ENCODE data around the gene COA5. TPM values are rescaled to one million over a fixed set of nuclear protein-coding genes. Genes with fewer than 3 reads are reported as not detected.

The COA5 gene
- polyA plus RNA-seq, 1 of the 3 experiments (the other 2 are of a cell fraction): 40.3 TPM

DNA sequence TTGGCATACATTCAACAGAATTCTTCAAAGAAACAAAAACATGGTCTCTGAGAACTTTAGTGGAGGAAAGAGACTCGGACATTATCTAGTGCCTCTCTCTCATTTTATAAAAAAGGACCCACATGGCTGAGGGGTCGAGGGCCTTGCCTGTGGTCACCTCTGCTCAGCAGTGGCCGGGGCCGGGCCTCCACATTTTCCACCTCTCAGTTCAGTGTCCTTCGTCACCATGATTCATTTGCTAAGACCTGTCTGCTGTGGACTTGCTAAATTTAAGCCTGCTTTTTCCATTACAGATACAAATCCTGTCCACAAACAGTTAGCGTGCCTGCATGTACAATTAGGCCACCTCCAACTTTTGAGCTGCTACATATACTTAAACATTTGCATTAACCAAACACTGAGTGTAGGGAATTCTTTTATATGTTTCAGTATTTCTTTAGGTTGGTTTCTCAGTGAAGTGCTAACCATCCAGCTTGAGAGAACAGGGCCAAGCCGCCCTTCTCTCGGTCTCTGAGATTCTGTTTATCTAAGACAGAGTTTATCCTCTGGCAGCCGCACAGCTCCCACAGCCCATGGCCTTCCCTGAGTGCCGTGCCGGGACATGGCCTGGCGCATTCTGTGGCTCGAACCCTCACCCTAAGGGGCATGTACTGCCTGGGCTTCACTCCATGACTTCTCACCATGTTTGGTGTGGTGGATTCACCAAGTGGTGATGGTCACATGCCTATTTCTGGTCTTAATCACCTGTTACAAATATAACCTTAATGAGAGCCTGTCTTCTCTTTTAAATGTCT lies 46.2 kb downstream of the COA5 start:
- ChIA-PET POLR2A (no interaction called here), CTCF (no interaction called here)
- no peak overlapping the region for H3K4me2 ChIP-seq
- H3F3A ChIP-seq (replicated peaks; ENCODE audit: insufficient read depth): peaks cover 8% of the 10 kb centered on the region
- H3K4me1 ChIP-seq (ENCODE audit: control insufficient read depth in 1 of 2, insufficient read depth in 2 of 2, low read depth in 1 of 2, low read length in 1 of 2): peaks cover 0 to 9% of the 10 kb centered on the region in 2 experiments; a peak in 1 of 4 replicates
- H2AFZ ChIP-seq (ENCODE audit: low read depth): no peak overlapping the region
- no peaks in the 10 kb centered on the region for H3K27me3 ChIP-seq (ENCODE audit: insufficient read depth)
- H3K9ac ChIP-seq: no peak overlapping the region
- no peaks in the 10 kb centered on the region for H3K9me3 ChIP-seq
- no peaks in the 10 kb centered on the region for H3K9me2 ChIP-seq
- peaks cover 8 to 44% of the 10 kb centered on the region in 2 experiments for H3K36me3 ChIP-seq (replicated peaks in 1 of 2; ENCODE audit: control insufficient read depth in 1 of 2, insufficient read depth in 2 of 2, low read length in 1 of 2)
- no peak for DNase-seq
- no peak overlapping the region; a peak in 1 of 4 replicates for H3K27ac ChIP-seq (ENCODE audit: low read depth in 2 of 2, low read length in 1 of 2)
- 92% methylated on average over 13 of the region's 13 CpGs for WGBS (ENCODE audit: low lambda C conversion rate)
- TF ChIP-seq, protein P1, sequence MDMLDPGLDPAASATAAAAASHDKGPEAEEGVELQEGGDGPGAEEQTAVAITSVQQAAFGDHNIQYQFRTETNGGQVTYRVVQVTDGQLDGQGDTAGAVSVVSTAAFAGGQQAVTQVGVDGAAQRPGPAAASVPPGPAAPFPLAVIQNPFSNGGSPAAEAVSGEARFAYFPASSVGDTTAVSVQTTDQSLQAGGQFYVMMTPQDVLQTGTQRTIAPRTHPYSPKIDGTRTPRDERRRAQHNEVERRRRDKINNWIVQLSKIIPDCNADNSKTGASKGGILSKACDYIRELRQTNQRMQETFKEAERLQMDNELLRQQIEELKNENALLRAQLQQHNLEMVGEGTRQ (IDR thresholded peaks at IDR 0.05; ENCODE audit: borderline replicate concordance, low read depth, low read length): no peak
- TF ChIP-seq YY1 (IDR thresholded peaks at IDR 0.05; ENCODE audit: low read depth) (no peak), RFX5 (IDR thresholded peaks at IDR 0.05; ENCODE audit: low read length) (no peak), SMC3 (IDR thresholded peaks at IDR 0.05; ENCODE audit: low read depth, low read length) (no peak)
- no peaks in the 10 kb centered on the region for H4K20me1 ChIP-seq (ENCODE audit: insufficient read depth)
- H3K4me3 ChIP-seq (ENCODE audit: low read depth in 2 of 2, low read length in 1 of 2): no peak overlapping the region
- H3K79me2 ChIP-seq (ENCODE audit: insufficient read depth): no peaks in the 10 kb centered on the region

DNA sequence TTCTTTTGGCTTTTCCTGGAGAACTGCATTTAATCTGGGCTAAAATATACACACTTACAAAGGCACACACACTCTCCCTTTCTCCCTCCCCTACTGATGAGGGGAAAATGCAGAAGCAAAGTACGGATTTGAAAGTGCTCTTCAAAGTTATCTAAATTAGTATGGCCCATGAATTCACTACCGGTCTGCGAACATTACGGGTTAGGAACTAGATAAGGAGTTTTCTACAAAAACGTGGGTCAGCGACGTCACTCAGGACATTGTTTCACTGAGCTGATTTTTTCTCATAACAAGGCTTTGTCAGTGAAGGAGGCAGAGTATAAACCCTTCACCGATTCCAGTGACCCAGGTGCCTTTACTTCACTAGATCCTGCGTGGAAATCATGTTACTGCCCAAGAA lies 47.3 kb downstream of the COA5 start:
- H3K79me2 ChIP-seq (ENCODE audit: insufficient read depth): no peaks in the 10 kb centered on the region

DNA sequence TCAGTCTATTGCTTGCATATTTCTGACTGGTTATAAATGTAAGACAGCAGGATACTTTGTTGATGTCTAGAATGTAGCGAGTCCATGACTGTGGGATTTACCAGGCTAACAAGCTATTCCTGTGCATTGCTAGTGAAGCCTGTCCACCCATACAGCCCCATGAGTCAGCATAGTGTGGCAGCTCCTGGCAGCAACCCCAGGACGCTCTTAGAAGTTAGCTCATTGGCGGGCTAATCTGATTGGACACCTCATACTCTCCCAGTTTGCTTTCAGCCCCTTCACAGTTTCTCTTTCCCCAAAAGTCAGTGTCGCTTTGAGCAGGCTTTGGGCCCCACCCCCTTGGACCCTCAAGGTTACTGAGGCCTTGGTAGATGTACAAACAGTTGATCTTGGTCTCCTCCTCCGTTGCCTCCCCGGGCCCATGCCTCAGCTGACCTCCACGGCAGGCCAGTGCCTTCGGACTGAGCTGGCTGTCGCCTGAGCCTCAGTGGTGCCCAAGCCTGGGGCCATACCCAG lies 48.0 kb downstream of the COA5 start:
- Histone ChIP-seq H3K27ac (ENCODE audit: low read depth in 2 of 2, low read length in 1 of 2) (peak overlapping the region in 1 of 2 experiments; percentile 51; a peak in 2 of 4 replicates), H4K20me1 (ENCODE audit: insufficient read depth) (no peaks in the 10 kb centered on the region), H3K27me3 (ENCODE audit: insufficient read depth) (no peaks in the 10 kb centered on the region), H3K36me3 (replicated peaks in 1 of 2; ENCODE audit: control insufficient read depth in 1 of 2, insufficient read depth in 2 of 2, low read length in 1 of 2) (peaks cover 8 to 47% of the 10 kb centered on the region in 2 experiments), H3K4me2 (peak overlapping the region; percentile 64; the same call in 1 of the 2 replicates), H3K9me3 (no peaks in the 10 kb centered on the region), H3K4me1 (ENCODE audit: control insufficient read depth in 1 of 2, insufficient read depth in 2 of 2, low read depth in 1 of 2, low read length in 1 of 2) (peaks cover 7 to 9% of the 10 kb centered on the region in 2 experiments; a peak in 2 of 4 replicates), H2AFZ (ENCODE audit: low read depth) (no peak overlapping the region), H3K9me2 (no peaks in the 10 kb centered on the region), H3K9ac (no peak overlapping the region), H3K4me3 (ENCODE audit: low read depth in 2 of 2, low read length in 1 of 2) (no peak overlapping the region), H3K79me2 (ENCODE audit: insufficient read depth) (no peaks in the 10 kb centered on the region), H3F3A (replicated peaks; ENCODE audit: insufficient read depth) (peaks cover 8% of the 10 kb centered on the region)
- 75% methylated on average over 8 of the region's 9 CpGs for WGBS (ENCODE audit: low lambda C conversion rate)
- CTCF ChIA-PET: interaction anchor here (0.8 to 2.7 kb wide), 6 partner anchors 9 to 72 kb away, joined by 3 to 14 read pairs (median 3); no protein-coding TSS in a partner anchor
- no peak for DNase-seq
- peak; percentile 68; the same call in 1 of the 2 replicates for TF ChIP-seq FOSL2 (IDR thresholded peaks at IDR 0.05; ENCODE audit: borderline replicate concordance, low read depth)
- TF ChIP-seq RFX5 (IDR thresholded peaks at IDR 0.05; ENCODE audit: low read length): no peak
- TF ChIP-seq EZH2phosphoT487 (IDR thresholded peaks at IDR 0.05; ENCODE audit: borderline replicate concordance, low read depth): no peak
- TF ChIP-seq NFIC (IDR thresholded peaks at IDR 0.05; ENCODE audit: borderline replicate concordance): peak; percentile 61; the same call in 1 of the 2 replicates
- TF ChIP-seq, protein P2, sequence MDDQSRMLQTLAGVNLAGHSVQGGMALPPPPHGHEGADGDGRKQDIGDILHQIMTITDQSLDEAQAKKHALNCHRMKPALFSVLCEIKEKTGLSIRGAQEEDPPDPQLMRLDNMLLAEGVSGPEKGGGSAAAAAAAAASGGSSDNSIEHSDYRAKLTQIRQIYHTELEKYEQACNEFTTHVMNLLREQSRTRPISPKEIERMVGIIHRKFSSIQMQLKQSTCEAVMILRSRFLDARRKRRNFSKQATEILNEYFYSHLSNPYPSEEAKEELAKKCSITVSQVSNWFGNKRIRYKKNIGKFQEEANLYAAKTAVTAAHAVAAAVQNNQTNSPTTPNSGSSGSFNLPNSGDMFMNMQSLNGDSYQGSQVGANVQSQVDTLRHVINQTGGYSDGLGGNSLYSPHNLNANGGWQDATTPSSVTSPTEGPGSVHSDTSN (IDR thresholded peaks at IDR 0.05): peak; percentile 75
- peak; percentile 31; the same call in 1 of the 2 replicates for TF ChIP-seq JUND (IDR thresholded peaks at IDR 0.05)
- TF ChIP-seq, protein P3, sequence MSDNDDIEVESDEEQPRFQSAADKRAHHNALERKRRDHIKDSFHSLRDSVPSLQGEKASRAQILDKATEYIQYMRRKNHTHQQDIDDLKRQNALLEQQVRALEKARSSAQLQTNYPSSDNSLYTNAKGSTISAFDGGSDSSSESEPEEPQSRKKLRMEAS (IDR thresholded peaks at IDR 0.05; ENCODE audit: low read depth): peak; percentile 55; the same call in 1 of the 2 replicates
- TF ChIP-seq TCF12 (IDR thresholded peaks at IDR 0.05): peak; percentile 28; the same call in 1 of the 2 replicates
- TF ChIP-seq NRF1 (IDR thresholded peaks at IDR 0.05; ENCODE audit: low read depth, low read length): no peak
- POLR2A ChIA-PET: interaction anchor here (1.0 kb wide), 1 partner anchor 116 kb away, joined by 3 read pairs; the partner anchor contains the start of gene INPP4A

More for the DNA sequence above, 47.3 kb downstream of the COA5 start:
- no peaks in the 10 kb centered on the region for H3K27me3 ChIP-seq (ENCODE audit: insufficient read depth)
- peak overlapping the region in 1 of 2 experiments; percentile 51; a peak in 1 of 4 replicates for H3K27ac ChIP-seq (ENCODE audit: low read depth in 2 of 2, low read length in 1 of 2)
- no peaks in the 10 kb centered on the region for H3K9me3 ChIP-seq
- no peaks in the 10 kb centered on the region for H4K20me1 ChIP-seq (ENCODE audit: insufficient read depth)
- no peak overlapping the region for H3K4me3 ChIP-seq (ENCODE audit: low read depth in 2 of 2, low read length in 1 of 2)
- H2AFZ ChIP-seq (ENCODE audit: low read depth): no peak overlapping the region
- ChIA-PET POLR2A (no interaction called here), CTCF (interaction anchor here (1.1 to 2.7 kb wide), 4 partner anchors 8 to 73 kb away, joined by 3 to 14 read pairs (median 4); no protein-coding TSS in a partner anchor)
- H3K9me2 ChIP-seq: no peaks in the 10 kb centered on the region
- H3K36me3 ChIP-seq (replicated peaks in 1 of 2; ENCODE audit: control insufficient read depth in 1 of 2, insufficient read depth in 2 of 2, low read length in 1 of 2): peaks cover 8 to 49% of the 10 kb centered on the region in 2 experiments
- peaks cover 8% of the 10 kb centered on the region for H3F3A ChIP-seq (replicated peaks; ENCODE audit: insufficient read depth)
- DNase-seq: no peak
- no peak for TF ChIP-seq YY1 (IDR thresholded peaks at IDR 0.05; ENCODE audit: low read depth)
- TF ChIP-seq CHD2 (IDR thresholded peaks at IDR 0.05; ENCODE audit: low read length, partially characterized antibody): no peak
- no peak for TF ChIP-seq RCOR1 (IDR thresholded peaks at IDR 0.05; ENCODE audit: low read length)
- TF ChIP-seq MXI1 (IDR thresholded peaks at IDR 0.05; ENCODE audit: low read depth, low read length): no peak
- no peak for TF ChIP-seq GABPA (IDR thresholded peaks at IDR 0.05; ENCODE audit: low read depth)
- H3K4me2 ChIP-seq: no peak overlapping the region
- H3K9ac ChIP-seq: no peak overlapping the region
- peaks cover 7 to 9% of the 10 kb centered on the region in 2 experiments; a peak in 2 of 4 replicates for H3K4me1 ChIP-seq (ENCODE audit: control insufficient read depth in 1 of 2, insufficient read depth in 2 of 2, low read depth in 1 of 2, low read length in 1 of 2)
- WGBS (ENCODE audit: low lambda C conversion rate): 96% methylated on average over 9 of the region's 9 CpGs
